RWPE1 (cell line): ENCODE results near the gene TRIM42.

Experiments used
- CTCF ChIA-PET: fragments of 350-600 bp; sonication (Branson Sonifier 250); formaldehyde crosslinking; extraction: SDS; loops from one replicate; lab custom pipeline; 2021; lab: Yijun Ruan, JAX
- POLR2A ChIA-PET: fragments of 400-600 bp; formaldehyde crosslinking; extraction: SDS; loops from one replicate; lab custom pipeline; 2020; ENCODE audit warnings: antibody characterized with exemption; ENCODE audit not compliant: low non-redundant PET; lab: Yijun Ruan, JAX
- DNase-seq: peaks from one replicate; pipeline ENCODE4 v3.0.0; 2012; ENCODE audit warnings: low spot score
- H3K27ac ChIP-seq: fragments of 450-650 bp; 2 replicates; pipeline ENCODE4 v1.5.1; 2017
- CTCF ChIP-seq: fragments of 450-650 bp; conservative IDR thresholded peaks from 2 replicates; pipeline ENCODE4 v1.5.1; 2017; ENCODE audit warnings: low read depth, mild to moderate bottlenecking

TRIM42 gene

GRCh38 chr3:140705954-140706353, 28.1 kb downstream of the TRIM42 start:
- DNase-seq = no peak
- no peak for TF ChIP-seq CTCF
- POLR2A ChIA-PET = no interaction called here
- no peak overlapping the region for H3K27ac ChIP-seq
- CTCF ChIA-PET = interaction anchor here (0.6 kb wide), 2 partner anchors 27 to 28 kb away, joined by 3 to 4 read pairs; partner anchors contain the start of gene TRIM42

- no peak for TF ChIP-seq CTCF
- H3K27ac ChIP-seq = no peak overlapping the region
- ChIA-PET CTCF (no interaction called here), POLR2A (no interaction called here)
- no peak for DNase-seq
Observed at GRCh38 chr3:140706360-140706759, 28.5 kb downstream of the TRIM42 start.

- no peak overlapping the region for H3K27ac ChIP-seq
- TF ChIP-seq CTCF = no peak
- CTCF ChIA-PET = no interaction called here
- POLR2A ChIA-PET = no interaction called here
- DNase-seq = no peak
Observed at GRCh38 chr3:140708815-140709214, 31.0 kb downstream of the TRIM42 start.

GRCh38 chr3:140709751-140710150, 31.9 kb downstream of the TRIM42 start:
- no peak for DNase-seq
- no peak overlapping the region for H3K27ac ChIP-seq
- no peak for TF ChIP-seq CTCF
- ChIA-PET POLR2A (no interaction called here), CTCF (no interaction called here)

GRCh38 chr3:140710711-140711389, 33.0 kb downstream of the TRIM42 start:
- no peak for TF ChIP-seq CTCF
- ChIA-PET POLR2A (no interaction called here), CTCF (no interaction called here)
- no peak for DNase-seq
- no peak overlapping the region for H3K27ac ChIP-seq

GRCh38 chr3:140711390-140712035, 33.6 kb downstream of the TRIM42 start:
- CTCF ChIA-PET = no interaction called here
- POLR2A ChIA-PET = no interaction called here
- DNase-seq = no peak
- no peak for TF ChIP-seq CTCF
- no peak overlapping the region for H3K27ac ChIP-seq
